Naive thymus-derived CD8-positive, alpha-beta T cell (primary cell): ENCODE measurements around the gene GAPVD1. TPM values are rescaled to one million over a fixed set of nuclear protein-coding genes. Genes with fewer than 3 reads are reported as not detected.

Source experiments
- ATAC-seq, 2 donors: fragments of 150-1000 bp; cut with Tn5 transposase in 1 of 2; sonication (Bioruptor Pico), chemical (Tn5 transposase) in 1 of 2; 1 replicate in 1 of 2; 2 replicates in 1 of 2; pipeline ENCODE4 v1.10.0; 2021; ENCODE audit warnings: mild to moderate bottlenecking in 2 of 2, moderate library complexity in 2 of 2
- POLR2A ChIA-PET: fragments of 350-600 bp; sonication (Branson Sonifier 250); formaldehyde crosslinking; loops from one replicate; lab custom pipeline; 2021; ENCODE audit warnings: antibody characterized with exemption; lab: Charles Lee
- DNase-seq, 10 donors: peaks; one replicate each; pipeline versions ENCODE4 v3.0.0 to v3.0.0-alpha.2; 2020 to 2022
- H3K27ac Mint-ChIP-seq, 10 donors: one replicate each; pipeline ENCODE4 v1.8.0; 2020 to 2022; ENCODE audit warnings: mild to moderate bottlenecking in 10 of 10, mixed read lengths in 10 of 10, moderate library complexity in 4 of 10, inconsistent platforms in 1 of 10
- H3K27me3 Mint-ChIP-seq, 5 donors: one replicate each; pipeline ENCODE4 v1.8.0; 2021 to 2022; ENCODE audit warnings: mixed read lengths in 5 of 5
- H3K36me3 Mint-ChIP-seq, 3 donors: one replicate each; pipeline ENCODE4 v1.8.0; 2020 to 2022; ENCODE audit warnings: mixed read lengths in 3 of 3, mild to moderate bottlenecking in 2 of 3, inconsistent platforms in 1 of 3
- H3K4me1 Mint-ChIP-seq, 4 donors: one replicate each; pipeline ENCODE4 v1.8.0; 2021 to 2022; ENCODE audit warnings: mixed read lengths in 4 of 4
- H3K4me3 Mint-ChIP-seq, 10 donors: one replicate each; pipeline ENCODE4 v1.8.0; 2020 to 2022; ENCODE audit warnings: mild to moderate bottlenecking in 10 of 10, mixed read lengths in 10 of 10, moderate library complexity in 6 of 10, inconsistent platforms in 1 of 10
- H3K9me3 Mint-ChIP-seq, 9 donors: one replicate each; pipeline ENCODE4 v1.8.0; 2020 to 2022; ENCODE audit warnings: mixed read lengths in 9 of 9, mild to moderate bottlenecking in 3 of 9, inconsistent platforms in 1 of 9, moderate library complexity in 1 of 9
- polyA plus RNA-seq, 3 donors: library from polyadenylated mRNA; unstranded; fragments of 300-500 nt; fragmentation: Illumina TruSeq; gene quantifications; one replicate each; pipeline ENCODE4 v1.2.3, GENCODE V29; 2021
- total RNA-seq, 8 experiments: library from RNA in 2 of 8; stranded (reverse) in 2 of 8; gene quantifications; one replicate each; pipeline ENCODE4 v1.2.3 and lab custom pipeline; 2021 to 2026

Gene GAPVD1
- total and polyA plus RNA-seq, 5 experiments from 2014 or later, result 43.7 to 77.6 (median 50.7) TPM

GRCh38 chr9:125321496-125321895 is 59.9 kb downstream of the GAPVD1 start:
- ATAC-seq (no peak), DNase-seq (no peak)
- peaks cover 0 to 17% (median 6%) of the 10 kb centered on the region in 9 donors for H3K9me3 Mint-ChIP-seq
- no peaks in the 10 kb centered on the region for H3K27me3 Mint-ChIP-seq
- H3K4me1 Mint-ChIP-seq, result peaks cover 0 to 2% (median 0%) of the 10 kb centered on the region in 4 donors
- H3K4me3 Mint-ChIP-seq, result no peak overlapping the region
- H3K27ac Mint-ChIP-seq, result peak overlapping the region in 1 of 10 donors; percentile 15
- H3K36me3 Mint-ChIP-seq, result peaks cover 5 to 82% (median 46%) of the 10 kb centered on the region in 3 donors
- POLR2A ChIA-PET, result no interaction called here

- Mint-ChIP-seq H3K36me3 (peaks cover 0 to 76% (median 33%) of the 10 kb centered on the region in 3 donors), H3K9me3 (no peaks in the 10 kb centered on the region), H3K27me3 (no peaks in the 10 kb centered on the region), H3K4me1 (peaks cover 0 to 2% (median 0%) of the 10 kb centered on the region in 4 donors), H3K4me3 (no peak overlapping the region), H3K27ac (peak overlapping the region in 1 of 10 donors; percentile 38)
- ATAC-seq, result no peak
- POLR2A ChIA-PET, result no interaction called here
- no peak for DNase-seq
Observed at GRCh38 chr9:125323615-125324014, 62.0 kb downstream of the GAPVD1 start.

DNA sequence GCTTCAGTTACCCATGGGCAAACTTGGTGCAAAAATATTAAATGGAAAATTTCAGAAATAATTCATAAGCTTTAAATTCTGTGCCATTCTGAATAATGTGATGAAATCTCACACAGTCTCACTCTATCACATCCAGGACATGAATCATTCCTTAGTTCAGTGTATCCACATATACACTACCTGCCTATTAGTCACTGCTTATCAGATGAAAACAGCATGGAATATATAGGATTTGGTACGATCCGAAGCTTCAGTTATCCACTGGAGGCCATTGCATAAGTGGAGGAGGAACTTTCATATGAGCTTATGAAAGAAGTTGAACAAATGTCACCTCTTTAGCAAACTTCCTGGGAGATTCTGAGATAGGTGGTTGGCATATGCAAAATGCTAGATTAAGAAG is 64.2 kb downstream of the GAPVD1 start:
- DNase-seq (no peak), ATAC-seq (no peak)
- H3K4me3 Mint-ChIP-seq, result no peak overlapping the region
- peaks cover 0 to 3% (median 0%) of the 10 kb centered on the region in 4 donors for H3K4me1 Mint-ChIP-seq
- peak overlapping the region in 1 of 10 donors; percentile 27 for H3K27ac Mint-ChIP-seq
- POLR2A ChIA-PET, result interaction anchor here (0.6 kb wide), 1 partner anchor 134 kb away, joined by 3 read pairs; no protein-coding TSS in a partner anchor
- H3K27me3 Mint-ChIP-seq, result no peaks in the 10 kb centered on the region
- no peaks in the 10 kb centered on the region for H3K9me3 Mint-ChIP-seq
- peaks cover 0 to 82% (median 38%) of the 10 kb centered on the region in 3 donors for H3K36me3 Mint-ChIP-seq

DNA sequence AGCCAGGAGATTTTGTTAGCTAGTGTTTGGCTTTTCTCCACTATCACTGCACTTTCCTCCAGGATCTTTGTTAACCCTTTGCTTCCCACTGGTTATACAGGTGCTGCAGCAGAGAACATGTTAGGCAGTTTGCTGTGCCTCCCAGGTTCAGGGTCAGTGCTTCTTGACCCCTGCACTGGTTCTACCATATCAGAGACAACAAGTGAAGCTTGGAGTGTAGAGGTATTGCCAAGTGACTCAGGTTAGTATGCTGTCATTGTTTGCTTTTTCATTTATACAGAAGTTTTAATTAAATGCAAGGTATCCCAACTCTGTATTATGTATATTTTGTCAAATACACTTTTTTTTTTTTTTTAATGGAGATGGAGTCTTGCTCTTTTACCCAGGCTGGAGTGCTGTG is 68.4 kb downstream of the GAPVD1 start:
- Mint-ChIP-seq H3K9me3 (no peaks in the 10 kb centered on the region), H3K4me1 (peaks cover 0 to 3% (median under 1%) of the 10 kb centered on the region in 4 donors), H3K4me3 (no peak overlapping the region), H3K27ac (no peak overlapping the region), H3K36me3 (peaks cover 10 to 88% (median 48%) of the 10 kb centered on the region in 3 donors), H3K27me3 (no peaks in the 10 kb centered on the region)
- POLR2A ChIA-PET, result no interaction called here
- DNase-seq (no peak), ATAC-seq (no peak)

- peaks cover 10 to 83% (median 48%) of the 10 kb centered on the region in 3 donors for H3K36me3 Mint-ChIP-seq
- peaks cover 0 to 3% (median under 1%) of the 10 kb centered on the region in 4 donors for H3K4me1 Mint-ChIP-seq
- POLR2A ChIA-PET, result no interaction called here
- H3K4me3 Mint-ChIP-seq, result no peak overlapping the region
- H3K27me3 Mint-ChIP-seq, result no peaks in the 10 kb centered on the region
- ATAC-seq (no peak), DNase-seq (no peak)
- no peaks in the 10 kb centered on the region for H3K9me3 Mint-ChIP-seq
- H3K27ac Mint-ChIP-seq, result peak overlapping the region in 1 of 10 donors; percentile 8
Observed at GRCh38 chr9:125330587-125330986, 69.0 kb downstream of the GAPVD1 start.

GRCh38 chr9:125332527-125332926 is 70.9 kb downstream of the GAPVD1 start:
- DNase-seq (no peak), ATAC-seq (no peak)
- Mint-ChIP-seq H3K27me3 (no peaks in the 10 kb centered on the region), H3K9me3 (no peaks in the 10 kb centered on the region), H3K4me1 (peaks cover 0 to 3% (median under 1%) of the 10 kb centered on the region in 4 donors), H3K4me3 (no peak overlapping the region), H3K36me3 (peaks cover 10 to 76% (median 44%) of the 10 kb centered on the region in 3 donors), H3K27ac (peak overlapping the region in 2 of 10 donors; percentile 1 to 18)
- POLR2A ChIA-PET, result no interaction called here

GRCh38 chr9:125337236-125337635 is 75.6 kb downstream of the GAPVD1 start:
- H3K27ac Mint-ChIP-seq, result peak overlapping the region in 3 of 10 donors; percentile 59 to 86 (median 61)
- H3K9me3 Mint-ChIP-seq, result no peaks in the 10 kb centered on the region
- POLR2A ChIA-PET, result no interaction called here
- ATAC-seq (no peak), DNase-seq (no peak)
- peaks cover 0 to 3% (median 0%) of the 10 kb centered on the region in 4 donors for H3K4me1 Mint-ChIP-seq
- H3K27me3 Mint-ChIP-seq, result no peaks in the 10 kb centered on the region
- peaks cover 4 to 81% (median 31%) of the 10 kb centered on the region in 3 donors for H3K36me3 Mint-ChIP-seq
- H3K4me3 Mint-ChIP-seq, result no peak overlapping the region

GRCh38 chr9:125338929-125339328 is 77.3 kb downstream of the GAPVD1 start:
- Mint-ChIP-seq H3K27ac (peak overlapping the region in 1 of 10 donors; percentile 53), H3K36me3 (peaks cover 0 to 79% (median 25%) of the 10 kb centered on the region in 3 donors)

DNA sequence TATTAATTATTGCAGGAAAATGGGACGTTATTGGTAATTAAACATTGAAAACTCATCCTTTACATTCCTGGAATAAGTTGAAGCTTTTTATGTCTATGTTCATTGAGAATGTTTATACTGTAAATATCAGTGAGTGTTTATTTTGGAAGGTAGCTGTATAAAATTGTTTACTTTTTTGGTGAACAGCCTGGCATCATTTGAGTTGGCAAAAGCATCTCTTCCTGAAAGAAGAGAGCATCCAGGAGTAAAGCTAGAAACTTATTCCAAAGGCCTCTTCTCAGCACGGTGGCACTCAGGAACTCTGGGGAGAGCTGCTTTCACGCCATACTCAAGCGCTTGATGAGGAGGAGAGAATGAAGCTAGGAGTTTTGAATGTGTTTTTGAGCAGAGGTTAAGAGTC is 79.9 kb downstream of the GAPVD1 start:
- POLR2A ChIA-PET, result interaction anchor here (0.5 kb wide), 1 partner anchor 8 kb away, joined by 5 read pairs; no protein-coding TSS in a partner anchor
- H3K4me3 Mint-ChIP-seq, result no peak overlapping the region
- no peak for ATAC-seq
- no peaks in the 10 kb centered on the region for H3K4me1 Mint-ChIP-seq
- peaks cover 0 to 89% (median 25%) of the 10 kb centered on the region in 3 donors for H3K36me3 Mint-ChIP-seq
- H3K27me3 Mint-ChIP-seq, result no peaks in the 10 kb centered on the region
- H3K27ac Mint-ChIP-seq, result peak overlapping the region in 2 of 10 donors; percentile 14 to 22
- no peaks in the 10 kb centered on the region for H3K9me3 Mint-ChIP-seq
- no peak for DNase-seq

More at GRCh38 chr9:125338929-125339328, 77.3 kb downstream of the GAPVD1 start:
- H3K9me3 Mint-ChIP-seq, result no peaks in the 10 kb centered on the region
- H3K27me3 Mint-ChIP-seq, result no peaks in the 10 kb centered on the region
- no peak for ATAC-seq
- H3K4me3 Mint-ChIP-seq, result no peak overlapping the region
- no peak for DNase-seq
- H3K4me1 Mint-ChIP-seq, result no peaks in the 10 kb centered on the region
- POLR2A ChIA-PET, result no interaction called here

- POLR2A ChIA-PET, result no interaction called here
- Mint-ChIP-seq H3K36me3 (peaks cover 0 to 89% (median 29%) of the 10 kb centered on the region in 3 donors), H3K27me3 (no peaks in the 10 kb centered on the region), H3K27ac (no peak overlapping the region), H3K4me3 (no peak overlapping the region), H3K9me3 (no peaks in the 10 kb centered on the region), H3K4me1 (no peaks in the 10 kb centered on the region)
- ATAC-seq (no peak), DNase-seq (no peak)
Observed at GRCh38 chr9:125343518-125344275, 82.1 kb downstream of the GAPVD1 start.

GRCh38 chr9:125346080-125346732 is 84.6 kb downstream of the GAPVD1 start:
- H3K4me3 Mint-ChIP-seq, result no peak overlapping the region
- POLR2A ChIA-PET, result no interaction called here
- H3K27ac Mint-ChIP-seq, result no peak overlapping the region
- H3K27me3 Mint-ChIP-seq, result no peaks in the 10 kb centered on the region
- no peaks in the 10 kb centered on the region for H3K4me1 Mint-ChIP-seq
- DNase-seq (no peak), ATAC-seq (no peak)
- H3K36me3 Mint-ChIP-seq, result peaks cover 12 to 94% (median 43%) of the 10 kb centered on the region in 3 donors
- H3K9me3 Mint-ChIP-seq, result no peaks in the 10 kb centered on the region

GRCh38 chr9:125355601-125356000 is 94.0 kb downstream of the GAPVD1 start:
- Mint-ChIP-seq H3K27me3 (no peaks in the 10 kb centered on the region), H3K27ac (no peak overlapping the region), H3K4me3 (no peak overlapping the region), H3K4me1 (peaks cover 0 to 8% (median 0%) of the 10 kb centered on the region in 4 donors), H3K9me3 (no peaks in the 10 kb centered on the region), H3K36me3 (peaks cover 5 to 100% (median 32%) of the 10 kb centered on the region in 3 donors)
- POLR2A ChIA-PET, result no interaction called here
- ATAC-seq, result no peak
- DNase-seq, result no peak

DNA sequence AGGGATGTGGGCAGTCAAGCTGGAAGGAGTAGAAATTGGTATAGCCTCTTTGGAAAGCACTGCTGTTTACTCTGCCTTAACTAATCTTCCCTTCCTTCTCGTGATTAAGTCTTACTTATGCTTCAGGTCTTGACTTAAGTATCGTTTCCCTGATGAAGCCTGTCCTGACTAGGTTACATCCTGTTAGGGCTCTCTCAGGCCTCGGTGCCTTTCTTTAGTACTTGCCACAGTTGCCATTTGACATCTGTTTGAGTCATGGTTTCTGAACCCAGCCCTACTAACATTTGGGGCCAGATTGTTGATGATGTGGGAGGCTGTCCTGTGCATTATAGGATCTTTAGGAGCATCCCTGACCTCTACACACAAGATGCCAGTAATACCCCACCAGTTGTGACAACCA is 94.4 kb downstream of the GAPVD1 start:
- H3K27ac Mint-ChIP-seq, result peak overlapping the region in 2 of 10 donors; percentile 40
- H3K36me3 Mint-ChIP-seq, result peaks cover under 1 to 100% (median 28%) of the 10 kb centered on the region in 3 donors
- ATAC-seq (no peak), DNase-seq (no peak)
- peaks cover 0 to 8% (median 2%) of the 10 kb centered on the region in 4 donors for H3K4me1 Mint-ChIP-seq
- H3K27me3 Mint-ChIP-seq, result no peaks in the 10 kb centered on the region
- no peak overlapping the region for H3K4me3 Mint-ChIP-seq
- no peaks in the 10 kb centered on the region for H3K9me3 Mint-ChIP-seq
- POLR2A ChIA-PET, result no interaction called here
